PC-9 (cell line): Measurements from ENCODE around the gene CACNA2D1. TPM values are rescaled to one million over a fixed set of nuclear protein-coding genes. Genes with fewer than 3 reads are reported as not detected.
"Not testable (repeated sequence)": the region's sequence is repeated elsewhere in the genome, so short reads cannot be mapped to it uniquely, and the experiment has no call there.

ENCODE experiments used
- BruUV-seq: library from RNA; stranded (reverse); fragments of 400-500 nt; replicated peaks from 2 replicates; lab custom pipeline; 2021; lab: Mats Ljungman, UMichigan
- CTCF ChIA-PET: fragments of 300-600 bp; sonication (Branson Sonifier 250); formaldehyde crosslinking; loops from one replicate; lab custom pipeline; 2022; ENCODE audit warnings: antibody characterized with exemption; lab: Charles Lee
- POLR2A ChIA-PET: fragments of 300-600 bp; sonication (Branson Sonifier 250); formaldehyde crosslinking; loops from one replicate; lab custom pipeline; 2022; ENCODE audit warnings: antibody characterized with exemption; ENCODE audit not compliant: unreplicated experiment; lab: Charles Lee
- DNase-seq, 2 experiments: peaks; one replicate each; pipeline versions ENCODE4 v3.0.0 to v3.0.0-alpha.2; 2015 to 2022; ENCODE audit warnings: mixed read lengths in 1 of 2
- H2AFZ ChIP-seq: fragments of 200-600 bp; sonication (generic); 2 replicates; pipeline ENCODE4 v1.8.1; 2017; ENCODE audit warnings: antibody characterized with exemption
- H3F3A ChIP-seq: fragments of 200-600 bp; sonication (generic); 2 replicates; pipeline ENCODE4 v1.8.1; 2017; ENCODE audit warnings: antibody characterized with exemption, mild to moderate bottlenecking, low read depth; ENCODE audit not compliant: insufficient read depth
- H3K27ac ChIP-seq: fragments of 200-600 bp; sonication (generic); 2 replicates; pipeline ENCODE4 v1.6.1; 2016; ENCODE audit warnings: mixed run types
- H3K27me3 ChIP-seq: fragments of 200-600 bp; sonication (generic); 2 replicates; pipeline ENCODE4 v1.6.1; 2016; ENCODE audit warnings: low read depth, mixed run types; ENCODE audit not compliant: insufficient read depth
- H3K36me3 ChIP-seq: fragments of 200-600 bp; sonication (generic); 2 replicates; pipeline ENCODE4 v1.6.1; 2016; ENCODE audit warnings: low read depth, mixed run types
- H3K4me1 ChIP-seq: fragments of 200-600 bp; sonication (generic); replicated peaks from 2 replicates; pipeline ENCODE4 v1.6.1; 2016; ENCODE audit warnings: mixed run types; ENCODE audit not compliant: insufficient read depth
- H3K4me2 ChIP-seq: fragments of 200-600 bp; sonication (generic); 2 replicates; pipeline ENCODE4 v1.6.1; 2017; ENCODE audit warnings: mixed run types
- H3K4me3 ChIP-seq: fragments of 200-600 bp; sonication (generic); 2 replicates; pipeline ENCODE4 v1.6.1; 2016; ENCODE audit warnings: mixed run types
- H3K79me2 ChIP-seq: fragments of 200-600 bp; sonication (generic); 2 replicates; pipeline ENCODE4 v1.6.1; 2017; ENCODE audit warnings: low read depth, mixed run types
- H3K9me2 ChIP-seq: fragments of 200-600 bp; sonication (generic); 2 replicates; pipeline ENCODE4 v1.8.1; 2017; ENCODE audit warnings: mild to moderate bottlenecking; ENCODE audit not compliant: insufficient read depth
- H3K9me3 ChIP-seq: fragments of 200-600 bp; sonication (generic); 2 replicates; pipeline ENCODE4 v1.8.1; 2016; ENCODE audit warnings: low read depth; ENCODE audit not compliant: insufficient read depth
- H4K20me1 ChIP-seq: fragments of 200-600 bp; sonication (generic); 2 replicates; pipeline ENCODE4 v1.8.1; 2017; ENCODE audit not compliant: insufficient read depth
- CTCF ChIP-seq: fragments of 200-600 bp; sonication (generic); conservative IDR thresholded peaks from 2 replicates; pipeline ENCODE4 v1.6.1; 2017; ENCODE audit warnings: mixed run types, antibody characterized with exemption, mild to moderate bottlenecking, moderate library complexity
- EZH2 ChIP-seq: fragments of 200-600 bp; sonication (generic); IDR thresholded peaks from 2 replicates; pipeline ENCODE4 v1.8.0; 2017; ENCODE audit warnings: antibody characterized with exemption, low read depth
- intact Hi-C: fragments of 100-400 bp; cut with micrococcal nuclease; formaldehyde crosslinking; loops from one replicate; pipeline ENCODE4 v1.10.0; 2022; ENCODE audit not compliant: unreplicated experiment
- total RNA-seq: library from RNA; stranded (reverse); gene quantifications from 2 replicates; pipeline ENCODE4 v1.2.3, GENCODE V29; 2021

Gene CACNA2D1
- total RNA-seq, 1 experiment from 2014 or later = 3.2 TPM

- Histone ChIP-seq H3K4me2 (no peak overlapping the region), H2AFZ (no peak overlapping the region), H3F3A (no peaks in the 10 kb centered on the region), H3K4me1 (no peaks in the 10 kb centered on the region), H3K9me2 (no peaks in the 10 kb centered on the region), H3K36me3 (no peaks in the 10 kb centered on the region), H4K20me1 (no peaks in the 10 kb centered on the region), H3K27ac (no peak overlapping the region), H3K4me3 (no peak overlapping the region), H3K9me3 (no peaks in the 10 kb centered on the region), H3K27me3 (no peaks in the 10 kb centered on the region), H3K79me2 (no peaks in the 10 kb centered on the region)
- POLR2A ChIA-PET = interaction anchor here (0.6 kb wide), 1 partner anchor 96 kb away, joined by 3 read pairs; no protein-coding TSS in a partner anchor
- intact Hi-C loops = no loop called here
- DNase-seq = no peak
- CTCF ChIA-PET = interaction anchor here (0.6 kb wide), 1 partner anchor 663 kb away, joined by 8 read pairs; no protein-coding TSS in a partner anchor
- no peak for TF ChIP-seq CTCF
- TF ChIP-seq EZH2 = no peak
- BruUV-seq = no TSS peak
Observed at GRCh38 chr7:82433507-82433906, 10.1 kb downstream of the CACNA2D1 start.

DNA sequence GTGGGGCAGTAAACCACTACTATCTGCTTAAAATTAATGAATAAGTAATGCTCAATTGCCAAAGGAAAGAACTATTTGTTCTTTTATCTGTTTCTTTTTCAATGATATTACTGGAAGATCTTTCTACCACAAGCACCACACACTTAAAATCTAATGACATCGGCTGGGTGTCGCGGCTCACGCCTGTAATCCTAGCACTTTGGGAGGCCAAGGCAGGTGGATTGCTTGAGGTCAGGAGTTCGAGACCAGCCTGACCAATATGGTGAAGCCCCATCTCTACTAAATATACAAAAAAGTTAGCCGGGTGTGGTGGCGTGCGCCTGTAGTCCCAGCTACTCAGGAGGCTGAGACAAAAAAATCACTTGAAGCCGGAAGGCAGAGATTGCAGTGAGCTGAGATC lies 10.8 kb downstream of the CACNA2D1 start:
- H2AFZ ChIP-seq, H3K79me2 ChIP-seq, BruUV-seq, H3F3A ChIP-seq, H3K9me3 ChIP-seq, intact Hi-C loops, H4K20me1 ChIP-seq, H3K27ac ChIP-seq, CTCF ChIA-PET, H3K4me1 ChIP-seq, H3K4me2 ChIP-seq, H3K36me3 ChIP-seq, H3K9me2 ChIP-seq, H3K27me3 ChIP-seq, DNase-seq, H3K4me3 ChIP-seq: not testable (repeated sequence)
- POLR2A ChIA-PET = interaction anchor here (0.7 kb wide), 1 partner anchor 9 kb away, joined by 15 read pairs; no protein-coding TSS in a partner anchor

- no peak for DNase-seq
- no peaks in the 10 kb centered on the region for H3F3A ChIP-seq
- H3K79me2 ChIP-seq = no peaks in the 10 kb centered on the region
- POLR2A ChIA-PET = no interaction called here
- intact Hi-C loops = no loop called here
- no peak overlapping the region for H3K4me3 ChIP-seq
- CTCF ChIA-PET = no interaction called here
- H3K4me2 ChIP-seq = no peak overlapping the region
- H2AFZ ChIP-seq = no peak overlapping the region
- TF ChIP-seq EZH2 (no peak), CTCF (no peak)
- no peaks in the 10 kb centered on the region for H3K36me3 ChIP-seq
- no TSS peak for BruUV-seq
- no peaks in the 10 kb centered on the region for H3K9me2 ChIP-seq
- H3K27ac ChIP-seq = no peak overlapping the region
- H3K27me3 ChIP-seq = no peaks in the 10 kb centered on the region
- no peaks in the 10 kb centered on the region for H3K4me1 ChIP-seq
- H4K20me1 ChIP-seq = no peaks in the 10 kb centered on the region
- no peaks in the 10 kb centered on the region for H3K9me3 ChIP-seq
Observed at GRCh38 chr7:82430500-82431465, 12.8 kb downstream of the CACNA2D1 start.
